Measurements from ENCODE around the gene ADAMTS6. TPM values are rescaled to one million over a fixed set of nuclear protein-coding genes. Genes with fewer than 3 reads are reported as not detected.
"Not testable (repeated sequence)": the region's sequence is repeated elsewhere in the genome, so short reads cannot be mapped to it uniquely, and the experiment has no call there.

ADAMTS6 gene
- total RNA-seq (1 to 10 TPM in 1 of 2 experiments, under 1 TPM in 1; 0.93 to 1.2 TPM), polyA plus RNA-seq (0.23 TPM)

DNA sequence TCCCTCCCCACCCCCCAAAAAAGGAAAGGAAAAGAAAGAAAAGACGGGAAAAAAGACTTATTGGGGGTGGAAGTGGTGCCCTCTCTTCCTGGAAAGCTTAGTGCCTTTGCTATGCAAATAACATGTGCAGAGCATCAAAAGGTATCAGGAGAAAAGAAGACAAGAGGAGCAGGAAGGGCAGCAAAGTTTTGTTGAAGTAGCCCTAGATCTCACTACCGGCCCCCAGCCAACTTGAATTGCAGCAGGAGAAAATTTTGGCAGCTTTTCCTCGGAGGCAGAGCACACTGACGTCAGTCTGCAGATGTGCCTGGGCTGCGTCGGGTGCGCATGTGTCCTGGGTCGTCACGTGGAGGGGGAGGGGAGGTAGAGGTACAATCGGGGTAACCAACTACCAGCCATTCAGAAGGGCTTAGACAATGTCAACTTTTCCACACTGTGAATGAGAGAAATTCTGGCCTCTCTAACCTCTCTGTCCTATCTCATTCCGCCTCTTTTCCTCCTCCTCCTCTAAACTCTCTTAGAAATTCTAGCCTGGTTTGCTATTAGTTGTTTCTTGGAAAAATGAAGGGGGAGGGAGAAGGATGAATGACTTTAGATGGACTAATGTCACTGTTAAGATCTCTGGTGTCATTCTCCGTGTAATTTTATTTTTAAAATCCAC, at the start of gene ADAMTS6:
Gene ADAMTS6 (minus strand): TSS at position 286 of the 661 bp plus-strand sequence. CDS start 8,247 bp downstream, outside the sequence.
- peaks cover 6 to 18% (median 9%) of the 10 kb centered on the region in 3 donors for H3K4me1 Mint-ChIP-seq
- peak within 1 kb of the TSS; percentile 73 to 98 (median 93) for H3K27ac Mint-ChIP-seq
- ChIA-PET POLR2A (interaction anchor here (0.6 to 3.6 kb wide), 4 partner anchors 81 to 446 kb away, joined by 3 to 21 read pairs (median 7); partner anchors contain the start of genes CENPK and PPWD1), CTCF (interaction anchor here (1.0 to 4.7 kb wide), 10 partner anchors 83 to 714 kb away, joined by 3 to 41 read pairs (median 4); partner anchors contain the start of genes CWC27 and SREK1IP1)
- peak; percentile 64 to 84 (median 72) for DNase-seq
- Histone ChIP-seq H3K27ac (ENCODE audit: low read depth, low read length) (peak within 1 kb of the TSS; percentile 56), H3K27me3 (ENCODE audit: insufficient read depth, low read length, poor library complexity, severe bottlenecking) (no peaks in the 10 kb centered on the region), H3K4me3 (ENCODE audit: low read length) (peak within 1 kb of the TSS; percentile 80), H3K4me1 (ENCODE audit: insufficient read depth, low read length) (peaks cover 20% of the 10 kb centered on the region), H3K9me3 (ENCODE audit: low read length) (no peaks in the 10 kb centered on the region), H3K36me3 (ENCODE audit: insufficient read depth, low read length) (no peaks in the 10 kb centered on the region)
- H3K36me3 Mint-ChIP-seq = peaks cover 0 to 14% (median 0%) of the 10 kb centered on the region in 3 donors
- peaks cover 0 to 3% of the 10 kb centered on the region in 2 donors for H3K27me3 Mint-ChIP-seq
- no peak within 1 kb of the TSS for H3K4me3 Mint-ChIP-seq
- H3K9me3 Mint-ChIP-seq = no peaks in the 10 kb centered on the region

DNA sequence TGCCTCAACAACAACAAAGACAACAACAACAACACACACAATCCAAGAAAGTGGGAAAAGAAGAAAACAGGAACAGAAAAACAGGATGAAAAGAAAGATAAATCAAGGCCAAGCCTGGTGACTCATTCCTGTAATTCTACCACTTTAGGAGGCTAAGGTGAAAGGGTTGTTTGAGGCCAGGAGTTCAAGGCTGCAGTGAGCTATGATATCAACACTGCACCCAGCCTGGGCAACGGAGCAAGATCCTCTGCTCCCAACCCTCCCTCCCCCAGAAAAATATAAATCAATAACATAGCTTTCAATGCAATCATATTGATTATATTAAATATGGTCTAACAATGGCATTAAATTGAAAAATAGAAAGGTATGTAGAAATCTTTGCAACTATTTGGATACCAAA, 49.2 kb upstream of the ADAMTS6 start:
- Mint-ChIP-seq H3K27me3 (no peaks in the 10 kb centered on the region), H3K36me3 (peaks cover 0 to 32% (median 5%) of the 10 kb centered on the region in 3 donors), H3K27ac (no peak overlapping the region), H3K9me3 (no peaks in the 10 kb centered on the region), H3K4me3 (no peak overlapping the region), H3K4me1 (no peaks in the 10 kb centered on the region)
- H3K4me1 ChIP-seq (ENCODE audit: insufficient read depth, low read length) = no peaks in the 10 kb centered on the region
- ChIA-PET CTCF (no interaction called here), POLR2A (no interaction called here)
- H3K4me3 ChIP-seq (ENCODE audit: low read length) = no peak overlapping the region
- H3K27me3 ChIP-seq (ENCODE audit: insufficient read depth, low read length, poor library complexity, severe bottlenecking) = no peaks in the 10 kb centered on the region
- no peaks in the 10 kb centered on the region for H3K36me3 ChIP-seq (ENCODE audit: insufficient read depth, low read length)
- DNase-seq = no peak
- no peaks in the 10 kb centered on the region for H3K9me3 ChIP-seq (ENCODE audit: low read length)
- no peak overlapping the region for H3K27ac ChIP-seq (ENCODE audit: low read depth, low read length)

DNA sequence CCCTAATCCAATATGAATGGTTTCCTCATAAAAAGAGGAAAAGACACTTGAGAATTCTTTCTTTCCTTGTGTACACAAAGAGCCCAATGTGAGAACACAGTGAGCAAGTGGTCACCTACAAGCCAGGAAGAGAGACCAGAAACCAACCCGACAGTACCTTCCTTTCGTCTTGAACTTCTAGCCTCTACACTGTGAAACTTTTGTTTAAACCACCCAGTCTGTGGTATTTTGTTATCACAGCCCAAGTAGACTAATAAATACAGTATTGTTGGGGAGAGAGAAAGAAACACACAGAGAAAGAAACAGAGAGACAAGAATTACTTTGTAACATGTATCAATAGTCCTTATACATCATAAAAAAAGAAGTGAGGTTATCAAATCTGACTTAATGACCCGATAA, 44.0 kb upstream of the ADAMTS6 start:
- Histone ChIP-seq H3K9me3 (ENCODE audit: low read length) (no peaks in the 10 kb centered on the region), H3K4me3 (ENCODE audit: low read length) (no peak overlapping the region), H3K36me3 (ENCODE audit: insufficient read depth, low read length) (peaks cover 4% of the 10 kb centered on the region), H3K27ac (ENCODE audit: low read depth, low read length) (no peak overlapping the region), H3K4me1 (ENCODE audit: insufficient read depth, low read length) (no peaks in the 10 kb centered on the region), H3K27me3 (ENCODE audit: insufficient read depth, low read length, poor library complexity, severe bottlenecking) (no peaks in the 10 kb centered on the region)
- no peaks in the 10 kb centered on the region for H3K4me1 Mint-ChIP-seq
- no peaks in the 10 kb centered on the region for H3K27me3 Mint-ChIP-seq
- peak overlapping the region in 1 of 8 donors; percentile 14 for H3K27ac Mint-ChIP-seq
- H3K36me3 Mint-ChIP-seq = peaks cover 0 to 45% (median 4%) of the 10 kb centered on the region in 3 donors
- H3K4me3 Mint-ChIP-seq = no peak overlapping the region
- CTCF ChIA-PET = no interaction called here
- DNase-seq = no peak
- no peaks in the 10 kb centered on the region for H3K9me3 Mint-ChIP-seq
- POLR2A ChIA-PET = no interaction called here

- no peak overlapping the region for H3K4me3 Mint-ChIP-seq
- CTCF ChIA-PET = no interaction called here
Measured at GRCh38 chr5:65512170-65512937, 30.6 kb upstream of the ADAMTS6 start.

DNA sequence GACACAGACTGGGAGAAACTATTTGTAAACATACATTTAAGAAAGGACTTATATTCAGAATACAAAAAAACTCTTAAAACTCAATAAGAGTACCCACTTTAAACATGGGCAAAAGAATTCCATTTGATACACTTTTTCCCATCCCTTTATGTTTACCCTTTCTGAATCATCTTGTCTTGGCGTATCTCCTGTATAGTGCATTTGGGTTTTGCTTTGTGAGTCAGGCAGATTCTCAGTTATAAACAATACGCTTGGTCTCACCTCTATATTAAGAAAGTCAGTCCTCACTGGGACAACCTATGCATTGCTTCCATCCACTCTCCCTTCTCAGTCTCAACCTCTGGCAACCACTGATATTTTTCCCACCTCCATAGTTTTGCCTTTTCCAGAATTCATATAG, 27.3 kb upstream of the ADAMTS6 start:
- Mint-ChIP-seq H3K4me1 (peaks cover 0 to 9% (median 9%) of the 10 kb centered on the region in 3 donors), H3K27ac (no peak overlapping the region), H3K36me3 (peaks cover 0 to 1% (median 0%) of the 10 kb centered on the region in 3 donors), H3K9me3 (no peaks in the 10 kb centered on the region), H3K27me3 (no peaks in the 10 kb centered on the region), H3K4me3 (no peak overlapping the region)
- Histone ChIP-seq H3K27me3 (ENCODE audit: insufficient read depth, low read length, poor library complexity, severe bottlenecking) (no peaks in the 10 kb centered on the region), H3K27ac (ENCODE audit: low read depth, low read length) (no peak overlapping the region), H3K9me3 (ENCODE audit: low read length) (no peaks in the 10 kb centered on the region), H3K36me3 (ENCODE audit: insufficient read depth, low read length) (no peaks in the 10 kb centered on the region), H3K4me3 (ENCODE audit: low read length) (no peak overlapping the region), H3K4me1 (ENCODE audit: insufficient read depth, low read length) (no peaks in the 10 kb centered on the region)
- POLR2A ChIA-PET = interaction anchor here (0.5 kb wide), 1 partner anchor 211 kb away, joined by 3 read pairs; no protein-coding TSS in a partner anchor
- no peak for DNase-seq
- CTCF ChIA-PET = no interaction called here

More at GRCh38 chr5:65512170-65512937, 30.6 kb upstream of the ADAMTS6 start:
- Histone ChIP-seq H3K9me3 (ENCODE audit: low read length) (no peaks in the 10 kb centered on the region), H3K27ac (ENCODE audit: low read depth, low read length) (no peak overlapping the region), H3K36me3 (ENCODE audit: insufficient read depth, low read length) (no peaks in the 10 kb centered on the region), H3K27me3 (ENCODE audit: insufficient read depth, low read length, poor library complexity, severe bottlenecking) (no peaks in the 10 kb centered on the region), H3K4me3 (ENCODE audit: low read length) (no peak overlapping the region), H3K4me1 (ENCODE audit: insufficient read depth, low read length) (no peaks in the 10 kb centered on the region)
- POLR2A ChIA-PET = no interaction called here
- DNase-seq = no peak
- Mint-ChIP-seq H3K27me3 (no peaks in the 10 kb centered on the region), H3K27ac (no peak overlapping the region), H3K4me1 (peaks cover 0 to 9% (median 9%) of the 10 kb centered on the region in 3 donors), H3K9me3 (no peaks in the 10 kb centered on the region), H3K36me3 (peaks cover 0 to 4% (median 3%) of the 10 kb centered on the region in 3 donors)

GRCh38 chr5:65506961-65507360, 25.2 kb upstream of the ADAMTS6 start:
- H3K4me3 Mint-ChIP-seq = no peak overlapping the region

GRCh38 chr5:65489119-65489518, 7.4 kb upstream of the ADAMTS6 start:
- no peak overlapping the region for H3K4me3 Mint-ChIP-seq
- ChIA-PET POLR2A (no interaction called here), CTCF (no interaction called here)
- DNase-seq = no peak
- Histone ChIP-seq H3K4me1 (ENCODE audit: insufficient read depth, low read length) (no peaks in the 10 kb centered on the region), H3K9me3 (ENCODE audit: low read length) (no peaks in the 10 kb centered on the region), H3K27me3 (ENCODE audit: insufficient read depth, low read length, poor library complexity, severe bottlenecking) (no peaks in the 10 kb centered on the region), H3K27ac (ENCODE audit: low read depth, low read length) (no peak overlapping the region), H3K4me3 (ENCODE audit: low read length) (no peak overlapping the region), H3K36me3 (ENCODE audit: insufficient read depth, low read length) (no peaks in the 10 kb centered on the region)
- no peaks in the 10 kb centered on the region for H3K4me1 Mint-ChIP-seq
- H3K36me3 Mint-ChIP-seq = no peaks in the 10 kb centered on the region
- H3K27me3 Mint-ChIP-seq = peaks cover 0 to 2% of the 10 kb centered on the region in 2 donors
- no peaks in the 10 kb centered on the region for H3K9me3 Mint-ChIP-seq
- no peak overlapping the region for H3K27ac Mint-ChIP-seq

More at GRCh38 chr5:65506961-65507360, 25.2 kb upstream of the ADAMTS6 start:
- no peaks in the 10 kb centered on the region for H3K27me3 ChIP-seq (ENCODE audit: insufficient read depth, low read length, poor library complexity, severe bottlenecking)
- H3K4me3 ChIP-seq (ENCODE audit: low read length) = no peak overlapping the region
- Mint-ChIP-seq H3K27ac (no peak overlapping the region), H3K27me3 (no peaks in the 10 kb centered on the region), H3K36me3 (peaks cover 0 to 5% (median 3%) of the 10 kb centered on the region in 3 donors), H3K9me3 (no peaks in the 10 kb centered on the region), H3K4me1 (peaks cover 0 to 2% (median 1%) of the 10 kb centered on the region in 3 donors)
- POLR2A ChIA-PET = no interaction called here
- H3K36me3 ChIP-seq (ENCODE audit: insufficient read depth, low read length) = no peaks in the 10 kb centered on the region
- no peaks in the 10 kb centered on the region for H3K9me3 ChIP-seq (ENCODE audit: low read length)
- DNase-seq = no peak
- CTCF ChIA-PET = no interaction called here
- H3K4me1 ChIP-seq (ENCODE audit: insufficient read depth, low read length) = no peaks in the 10 kb centered on the region
- no peak overlapping the region for H3K27ac ChIP-seq (ENCODE audit: low read depth, low read length)

GRCh38 chr5:65488038-65488687, 6.4 kb upstream of the ADAMTS6 start:
- H3K27ac ChIP-seq (ENCODE audit: low read depth, low read length); H3K27me3 ChIP-seq (ENCODE audit: insufficient read depth, low read length, poor library complexity, severe bottlenecking); H3K4me3 Mint-ChIP-seq; H3K36me3 ChIP-seq (ENCODE audit: insufficient read depth, low read length); H3K4me3 ChIP-seq (ENCODE audit: low read length); H3K27me3 Mint-ChIP-seq; H3K4me1 ChIP-seq (ENCODE audit: insufficient read depth, low read length); H3K4me1 Mint-ChIP-seq; H3K36me3 Mint-ChIP-seq; H3K9me3 ChIP-seq (ENCODE audit: low read length); H3K27ac Mint-ChIP-seq; POLR2A ChIA-PET; DNase-seq; H3K9me3 Mint-ChIP-seq; CTCF ChIA-PET: not testable (repeated sequence)

Data from CD8-positive, alpha-beta memory T cell (primary cell).